OCI-LY3 (cell line): ENCODE results near the gene FBXO24.

Experiments
- H2AFZ ChIP-seq: fragments of 200-600, 300-600 bp; shearing (Covaris generic); 2 replicates; pipeline ENCODE4 v1.6.0; 2014; ENCODE audit warnings: antibody characterized with exemption, low read depth, low read length
- H3K27ac ChIP-seq: fragments of 200-600, 300-600 bp; sonication (generic); 2 replicates; pipeline ENCODE4 v1.5.1; 2014; ENCODE audit warnings: mild to moderate bottlenecking, low read length, moderate library complexity, mixed read lengths
- H3K27me3 ChIP-seq: fragments of 200-600, 300-600 bp; sonication (generic); 2 replicates; pipeline ENCODE4 v1.6.1; 2014; ENCODE audit warnings: low read depth, low read length, mixed read lengths
- H3K36me3 ChIP-seq: fragments of 200-600, 300-600 bp; sonication (generic); replicated peaks from 2 replicates; pipeline ENCODE3; 2014; ENCODE audit warnings: low read depth, low read length, mixed read lengths
- H3K4me1 ChIP-seq: fragments of 300-600, 200-600 bp; sonication (generic); 2 replicates; pipeline ENCODE4 v1.6.1; 2014; ENCODE audit warnings: low read length, mixed read lengths
- H3K4me2 ChIP-seq: fragments of 200-600, 300-600 bp; sonication (generic); 2 replicates; pipeline ENCODE4 v1.6.1; 2014; ENCODE audit warnings: low read length, mixed read lengths
- H3K4me3 ChIP-seq: fragments of 300-600, 200-600 bp; sonication (generic); 2 replicates; pipeline ENCODE4 v1.5.1; 2014; ENCODE audit warnings: antibody characterized with exemption, mild to moderate bottlenecking, low read length, moderate library complexity
- H3K79me2 ChIP-seq: fragments of 300-600, 200-600 bp; shearing (Covaris generic); 2 replicates; pipeline ENCODE4 v1.6.1; 2014; ENCODE audit warnings: mild to moderate bottlenecking, low read length, mixed read lengths
- H3K9ac ChIP-seq: fragments of 300-600, 200-600 bp; shearing (Covaris generic); 2 replicates; pipeline ENCODE4 v1.6.0; 2014; ENCODE audit warnings: mild to moderate bottlenecking, low read length, moderate library complexity
- H3K9me3 ChIP-seq: fragments of 200-600, 300-600 bp; shearing (Covaris generic); 2 replicates; pipeline ENCODE4 v1.6.1; 2014; ENCODE audit warnings: low read length, mixed read lengths; ENCODE audit not compliant: insufficient read depth
- H4K20me1 ChIP-seq: fragments of 200-600, 300-600 bp; sonication (generic); 2 replicates; pipeline ENCODE4 v1.6.1; 2016; ENCODE audit warnings: low read length, mixed read lengths; ENCODE audit not compliant: insufficient read depth
- EZH2phosphoT487 ChIP-seq: fragments of 200-600 bp; shearing (Covaris generic); IDR thresholded peaks from 2 replicates; pipeline ENCODE4 v1.6.1; 2018; ENCODE audit warnings: antibody characterized with exemption, mixed run types, low read depth
- TF ChIP-seq, protein P1 (sequence below): fragments of 200-600, 300-600 bp; sonication (generic); IDR thresholded peaks from 2 replicates; pipeline ENCODE4 v1.5.1; 2014; ENCODE audit warnings: antibody characterized with exemption, low read length, low read depth

Gene FBXO24

DNA sequence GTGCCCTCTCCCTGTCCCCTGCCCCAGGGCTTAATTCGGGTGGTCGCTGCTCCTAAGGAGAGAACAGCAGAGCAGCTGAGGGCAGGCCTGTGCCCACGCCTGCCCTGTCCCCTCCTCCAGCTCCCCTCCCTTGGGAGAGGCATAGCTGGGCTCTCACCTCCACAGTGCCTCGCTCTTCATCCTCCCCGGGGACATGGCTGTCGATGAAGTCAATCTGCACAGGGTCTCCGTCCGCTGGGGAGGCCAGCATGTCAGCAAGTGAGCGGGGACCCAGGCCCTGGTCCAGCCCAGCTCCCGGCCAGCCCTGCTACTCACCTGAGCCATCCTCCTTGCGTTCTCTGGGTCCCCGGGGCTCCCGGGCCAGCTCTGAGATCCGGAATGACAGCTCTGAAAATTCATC, 8.6 kb upstream of the FBXO24 start:
- Histone ChIP-seq H3K27ac (no peak overlapping the region), H4K20me1 (no peaks in the 10 kb centered on the region), H3K36me3 (peaks cover 17% of the 10 kb centered on the region)

DNA sequence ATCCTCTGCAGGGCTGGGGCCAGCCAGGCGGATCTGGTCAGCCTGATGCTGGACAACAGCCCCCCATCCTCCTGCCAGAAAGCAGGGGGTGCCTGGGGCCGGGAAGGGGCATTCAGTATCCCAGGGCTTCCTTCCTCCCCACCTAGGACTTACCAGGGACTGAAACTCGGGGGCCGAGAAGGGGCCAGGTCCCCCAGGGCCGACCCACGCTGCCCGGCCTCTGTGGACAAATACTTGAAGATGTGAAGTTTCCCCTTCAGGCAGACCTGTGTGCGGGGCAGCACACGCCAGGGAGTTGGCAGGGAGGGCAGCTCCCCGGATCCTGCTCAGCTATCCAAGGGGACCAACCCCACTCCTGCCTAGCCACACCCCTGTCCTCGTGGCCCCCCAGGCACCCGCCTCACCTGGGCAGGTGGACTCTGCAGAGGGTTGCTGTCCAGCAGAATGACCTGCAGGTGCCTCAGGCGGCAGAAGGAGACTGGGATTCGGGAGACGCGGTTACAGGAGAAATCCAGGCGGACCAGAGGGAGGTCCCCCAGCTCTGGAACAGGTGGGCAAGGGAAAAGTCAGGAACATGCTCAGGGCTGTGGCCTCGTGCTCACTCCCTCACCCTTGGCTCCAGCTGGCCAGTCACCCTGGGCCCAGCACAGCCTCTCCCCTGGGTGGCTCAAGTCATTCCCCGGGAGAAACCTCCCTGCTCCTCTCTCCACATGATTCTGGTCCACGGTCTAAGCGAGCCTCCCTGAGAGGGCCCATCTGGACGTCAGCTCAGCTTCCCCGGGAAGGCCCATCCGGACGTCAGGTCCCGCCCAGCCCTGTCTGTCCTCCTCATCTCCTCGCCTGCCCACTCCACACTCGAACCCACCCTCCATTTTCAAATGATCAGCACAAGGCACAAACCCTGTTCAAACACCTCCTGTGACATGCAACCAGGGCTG, 7.6 kb upstream of the FBXO24 start:
- H3K4me3 ChIP-seq, result no peak overlapping the region
- TF ChIP-seq, protein P1, sequence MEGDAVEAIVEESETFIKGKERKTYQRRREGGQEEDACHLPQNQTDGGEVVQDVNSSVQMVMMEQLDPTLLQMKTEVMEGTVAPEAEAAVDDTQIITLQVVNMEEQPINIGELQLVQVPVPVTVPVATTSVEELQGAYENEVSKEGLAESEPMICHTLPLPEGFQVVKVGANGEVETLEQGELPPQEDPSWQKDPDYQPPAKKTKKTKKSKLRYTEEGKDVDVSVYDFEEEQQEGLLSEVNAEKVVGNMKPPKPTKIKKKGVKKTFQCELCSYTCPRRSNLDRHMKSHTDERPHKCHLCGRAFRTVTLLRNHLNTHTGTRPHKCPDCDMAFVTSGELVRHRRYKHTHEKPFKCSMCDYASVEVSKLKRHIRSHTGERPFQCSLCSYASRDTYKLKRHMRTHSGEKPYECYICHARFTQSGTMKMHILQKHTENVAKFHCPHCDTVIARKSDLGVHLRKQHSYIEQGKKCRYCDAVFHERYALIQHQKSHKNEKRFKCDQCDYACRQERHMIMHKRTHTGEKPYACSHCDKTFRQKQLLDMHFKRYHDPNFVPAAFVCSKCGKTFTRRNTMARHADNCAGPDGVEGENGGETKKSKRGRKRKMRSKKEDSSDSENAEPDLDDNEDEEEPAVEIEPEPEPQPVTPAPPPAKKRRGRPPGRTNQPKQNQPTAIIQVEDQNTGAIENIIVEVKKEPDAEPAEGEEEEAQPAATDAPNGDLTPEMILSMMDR, result no peak
- no peak for TF ChIP-seq EZH2phosphoT487
- no peak overlapping the region for H2AFZ ChIP-seq
- no peak overlapping the region for H3K27ac ChIP-seq
- H3K4me2 ChIP-seq, result no peak overlapping the region
- peaks cover 6% of the 10 kb centered on the region for H3K4me1 ChIP-seq
- H3K9ac ChIP-seq, result no peak overlapping the region
- 0 out of 2 replicates have a peak, but pooled peaks cover 2% of the 10 kb centered on the region for H4K20me1 ChIP-seq
- no peaks in the 10 kb centered on the region for H3K79me2 ChIP-seq
- no peaks in the 10 kb centered on the region for H3K9me3 ChIP-seq
- peaks cover 18% of the 10 kb centered on the region for H3K36me3 ChIP-seq
- no peaks in the 10 kb centered on the region for H3K27me3 ChIP-seq

More for the DNA sequence above, 8.6 kb upstream of the FBXO24 start:
- TF ChIP-seq, protein P1, result no peak
- no peak for TF ChIP-seq EZH2phosphoT487
- Histone ChIP-seq H3K4me3 (no peak overlapping the region), H3K4me1 (no peaks in the 10 kb centered on the region), H3K79me2 (no peaks in the 10 kb centered on the region), H3K9me3 (no peaks in the 10 kb centered on the region), H3K9ac (no peak overlapping the region), H3K27me3 (no peaks in the 10 kb centered on the region), H3K4me2 (no peak overlapping the region), H2AFZ (no peak overlapping the region)

DNA sequence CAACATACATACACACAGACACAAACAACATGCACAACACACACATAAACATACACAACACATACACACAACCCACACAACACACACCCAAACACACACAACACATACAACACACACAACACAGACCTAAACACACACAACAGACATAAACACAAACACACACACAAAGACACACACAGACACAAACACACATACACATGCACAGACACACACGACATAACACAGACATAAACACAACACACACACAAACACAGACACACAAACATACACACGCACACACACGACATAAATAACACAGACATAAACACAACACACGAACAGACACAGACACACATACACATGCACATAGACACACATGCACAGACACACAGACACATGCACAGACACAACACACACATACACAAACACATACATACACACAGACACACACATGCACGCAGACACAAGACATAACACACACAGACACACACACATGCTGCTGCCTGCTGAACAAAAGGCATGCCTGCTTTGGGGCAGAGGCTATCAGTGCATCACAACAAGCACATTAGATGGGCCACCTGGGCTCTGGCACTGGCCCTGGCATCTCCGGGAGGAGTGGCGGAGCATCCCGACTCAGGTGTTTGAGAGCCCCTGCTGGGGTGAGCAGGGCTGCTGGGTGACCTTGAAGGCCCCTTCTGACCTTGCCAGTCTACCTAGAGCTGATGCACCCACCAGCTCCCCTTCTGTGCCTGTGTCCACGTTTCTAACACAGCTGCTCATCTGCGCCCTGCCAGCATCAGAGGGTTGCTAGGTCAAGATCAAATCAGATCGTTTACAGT, 5.5 kb upstream of the FBXO24 start:
- H3K9me3 ChIP-seq, result no peaks in the 10 kb centered on the region
- no peak overlapping the region for H3K4me2 ChIP-seq
- peaks cover 8% of the 10 kb centered on the region for H3K79me2 ChIP-seq
- peaks cover 18% of the 10 kb centered on the region for H3K36me3 ChIP-seq
- H4K20me1 ChIP-seq, result 0 out of 2 replicates have a peak, but pooled peaks cover 2% of the 10 kb centered on the region
- no peak overlapping the region for H3K9ac ChIP-seq
- H3K27ac ChIP-seq, result no peak overlapping the region
- no peak for TF ChIP-seq EZH2phosphoT487
- TF ChIP-seq, protein P1, result no peak
- no peak overlapping the region for H3K4me3 ChIP-seq
- H2AFZ ChIP-seq, result no peak overlapping the region
- peaks cover 21% of the 10 kb centered on the region for H3K4me1 ChIP-seq
- H3K27me3 ChIP-seq, result no peaks in the 10 kb centered on the region

DNA sequence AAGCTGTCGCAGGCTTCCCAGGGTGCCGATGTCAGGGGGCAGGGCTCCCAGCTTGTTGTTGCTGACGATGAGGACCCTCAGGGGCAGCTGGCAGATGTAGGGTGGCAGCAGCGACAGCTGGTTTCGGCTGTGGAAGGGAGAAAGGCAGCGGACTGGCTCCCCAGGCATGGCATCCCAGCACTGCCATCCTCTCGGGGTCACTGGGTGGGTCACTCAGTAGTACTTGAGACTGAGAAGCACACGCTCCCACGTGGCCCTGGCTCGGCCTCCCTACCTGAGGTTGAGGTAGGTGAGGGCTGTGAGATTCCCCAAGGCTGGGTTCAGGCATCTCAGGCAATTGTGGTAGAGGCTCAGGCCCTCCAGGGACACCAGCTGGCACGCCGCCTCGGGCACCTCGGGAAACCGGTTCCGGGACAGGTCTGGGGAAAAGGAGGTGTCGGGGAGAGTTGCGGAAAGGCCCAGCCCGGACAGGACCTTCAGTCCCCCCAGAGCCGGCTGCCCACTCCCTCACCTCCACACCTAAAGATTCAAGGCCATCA, 4.0 kb upstream of the FBXO24 start:
- Histone ChIP-seq H3K27me3 (no peaks in the 10 kb centered on the region), H3K79me2 (peaks cover 8% of the 10 kb centered on the region), H3K4me2 (no peak overlapping the region), H3K4me1 (peaks cover 23% of the 10 kb centered on the region), H4K20me1 (0 out of 2 replicates have a peak, but pooled peaks cover 2% of the 10 kb centered on the region), H2AFZ (no peak overlapping the region), H3K27ac (no peak overlapping the region), H3K4me3 (no peak overlapping the region), H3K9me3 (no peaks in the 10 kb centered on the region), H3K36me3 (peaks cover 18% of the 10 kb centered on the region), H3K9ac (no peak overlapping the region)
- TF ChIP-seq EZH2phosphoT487, result no peak
- TF ChIP-seq, protein P1, result no peak
